ENCODE results near the gene ZNF77. TPM values are rescaled to one million over a fixed set of nuclear protein-coding genes. Genes with fewer than 3 reads are reported as not detected.

The ZNF77 gene
- polyA plus RNA-seq, 1 of the 3 experiments (the other 2 are of a cell fraction) = 4.4 TPM

DNA sequence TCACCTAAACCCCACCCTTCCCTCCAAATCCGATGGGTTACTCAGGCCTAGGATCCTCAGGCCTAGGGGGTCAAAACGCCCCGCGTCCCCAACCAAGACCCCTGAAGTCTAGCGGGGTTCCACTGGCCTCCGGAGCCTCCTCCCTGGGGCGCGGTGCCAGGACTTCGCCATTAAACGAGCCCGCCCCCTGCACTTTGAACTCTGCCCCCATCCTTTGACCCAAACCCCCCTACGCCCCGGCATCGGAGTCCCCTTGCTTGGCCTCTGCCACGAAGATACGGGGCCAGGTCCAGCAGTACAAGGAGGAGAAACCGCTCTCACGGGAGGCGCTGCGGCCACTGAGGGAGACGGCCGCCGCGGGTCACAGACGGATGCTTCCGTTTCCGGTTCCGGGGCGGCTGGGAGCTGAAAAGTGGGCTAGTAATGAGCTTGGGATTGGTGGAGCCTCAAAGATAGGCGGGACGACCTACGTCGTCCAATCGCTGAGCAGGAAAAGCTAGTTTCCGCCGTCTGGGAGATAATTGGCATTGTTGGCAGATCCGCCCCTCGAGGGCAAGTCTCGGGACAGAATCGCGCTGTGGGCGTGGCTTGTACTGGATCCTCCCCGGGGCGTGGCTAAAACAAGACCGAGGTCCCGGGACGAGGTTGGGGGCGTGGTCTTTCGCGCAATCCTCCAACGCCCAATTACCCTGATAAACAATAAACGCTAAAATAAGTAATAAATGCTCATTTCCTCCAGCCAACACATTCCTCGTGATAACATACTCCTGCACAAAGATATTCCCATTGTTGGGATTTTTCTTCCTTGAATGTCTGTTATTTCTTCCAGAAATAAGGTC lies 5.7 kb upstream of the ZNF77 start (continued):
- TF ChIP-seq, protein P1, sequence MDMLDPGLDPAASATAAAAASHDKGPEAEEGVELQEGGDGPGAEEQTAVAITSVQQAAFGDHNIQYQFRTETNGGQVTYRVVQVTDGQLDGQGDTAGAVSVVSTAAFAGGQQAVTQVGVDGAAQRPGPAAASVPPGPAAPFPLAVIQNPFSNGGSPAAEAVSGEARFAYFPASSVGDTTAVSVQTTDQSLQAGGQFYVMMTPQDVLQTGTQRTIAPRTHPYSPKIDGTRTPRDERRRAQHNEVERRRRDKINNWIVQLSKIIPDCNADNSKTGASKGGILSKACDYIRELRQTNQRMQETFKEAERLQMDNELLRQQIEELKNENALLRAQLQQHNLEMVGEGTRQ (IDR thresholded peaks at IDR 0.05; ENCODE audit: borderline replicate concordance, low read depth, low read length) = no peak
- TF ChIP-seq, protein P2, sequence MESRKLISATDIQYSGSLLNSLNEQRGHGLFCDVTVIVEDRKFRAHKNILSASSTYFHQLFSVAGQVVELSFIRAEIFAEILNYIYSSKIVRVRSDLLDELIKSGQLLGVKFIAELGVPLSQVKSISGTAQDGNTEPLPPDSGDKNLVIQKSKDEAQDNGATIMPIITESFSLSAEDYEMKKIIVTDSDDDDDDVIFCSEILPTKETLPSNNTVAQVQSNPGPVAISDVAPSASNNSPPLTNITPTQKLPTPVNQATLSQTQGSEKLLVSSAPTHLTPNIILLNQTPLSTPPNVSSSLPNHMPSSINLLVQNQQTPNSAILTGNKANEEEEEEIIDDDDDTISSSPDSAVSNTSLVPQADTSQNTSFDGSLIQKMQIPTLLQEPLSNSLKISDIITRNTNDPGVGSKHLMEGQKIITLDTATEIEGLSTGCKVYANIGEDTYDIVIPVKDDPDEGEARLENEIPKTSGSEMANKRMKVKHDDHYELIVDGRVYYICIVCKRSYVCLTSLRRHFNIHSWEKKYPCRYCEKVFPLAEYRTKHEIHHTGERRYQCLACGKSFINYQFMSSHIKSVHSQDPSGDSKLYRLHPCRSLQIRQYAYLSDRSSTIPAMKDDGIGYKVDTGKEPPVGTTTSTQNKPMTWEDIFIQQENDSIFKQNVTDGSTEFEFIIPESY (IDR thresholded peaks at IDR 0.05; ENCODE audit: borderline replicate concordance, low read depth) = peak; percentile 63; the same call in 1 of the 2 replicates
- TF ChIP-seq FOXM1 (IDR thresholded peaks at IDR 0.05; ENCODE audit: low read depth) = no peak
- TF ChIP-seq, protein P3, sequence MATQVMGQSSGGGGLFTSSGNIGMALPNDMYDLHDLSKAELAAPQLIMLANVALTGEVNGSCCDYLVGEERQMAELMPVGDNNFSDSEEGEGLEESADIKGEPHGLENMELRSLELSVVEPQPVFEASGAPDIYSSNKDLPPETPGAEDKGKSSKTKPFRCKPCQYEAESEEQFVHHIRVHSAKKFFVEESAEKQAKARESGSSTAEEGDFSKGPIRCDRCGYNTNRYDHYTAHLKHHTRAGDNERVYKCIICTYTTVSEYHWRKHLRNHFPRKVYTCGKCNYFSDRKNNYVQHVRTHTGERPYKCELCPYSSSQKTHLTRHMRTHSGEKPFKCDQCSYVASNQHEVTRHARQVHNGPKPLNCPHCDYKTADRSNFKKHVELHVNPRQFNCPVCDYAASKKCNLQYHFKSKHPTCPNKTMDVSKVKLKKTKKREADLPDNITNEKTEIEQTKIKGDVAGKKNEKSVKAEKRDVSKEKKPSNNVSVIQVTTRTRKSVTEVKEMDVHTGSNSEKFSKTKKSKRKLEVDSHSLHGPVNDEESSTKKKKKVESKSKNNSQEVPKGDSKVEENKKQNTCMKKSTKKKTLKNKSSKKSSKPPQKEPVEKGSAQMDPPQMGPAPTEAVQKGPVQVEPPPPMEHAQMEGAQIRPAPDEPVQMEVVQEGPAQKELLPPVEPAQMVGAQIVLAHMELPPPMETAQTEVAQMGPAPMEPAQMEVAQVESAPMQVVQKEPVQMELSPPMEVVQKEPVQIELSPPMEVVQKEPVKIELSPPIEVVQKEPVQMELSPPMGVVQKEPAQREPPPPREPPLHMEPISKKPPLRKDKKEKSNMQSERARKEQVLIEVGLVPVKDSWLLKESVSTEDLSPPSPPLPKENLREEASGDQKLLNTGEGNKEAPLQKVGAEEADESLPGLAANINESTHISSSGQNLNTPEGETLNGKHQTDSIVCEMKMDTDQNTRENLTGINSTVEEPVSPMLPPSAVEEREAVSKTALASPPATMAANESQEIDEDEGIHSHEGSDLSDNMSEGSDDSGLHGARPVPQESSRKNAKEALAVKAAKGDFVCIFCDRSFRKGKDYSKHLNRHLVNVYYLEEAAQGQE (IDR thresholded peaks at IDR 0.05; ENCODE audit: low read depth, low read length) = peak; percentile 32; the same call in 1 of the 2 replicates
- peak; percentile 97 for TF ChIP-seq POLR2AphosphoS5 (IDR thresholded peaks at IDR 0.05; ENCODE audit: low read depth, low read length)
- TF ChIP-seq SMC3 (IDR thresholded peaks at IDR 0.05; ENCODE audit: low read depth, low read length) = no peak
- TF ChIP-seq, protein P4, sequence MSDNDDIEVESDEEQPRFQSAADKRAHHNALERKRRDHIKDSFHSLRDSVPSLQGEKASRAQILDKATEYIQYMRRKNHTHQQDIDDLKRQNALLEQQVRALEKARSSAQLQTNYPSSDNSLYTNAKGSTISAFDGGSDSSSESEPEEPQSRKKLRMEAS (IDR thresholded peaks at IDR 0.05; ENCODE audit: low read depth) = peak; percentile 33; the same call in 1 of the 2 replicates
- TF ChIP-seq EZH2phosphoT487 (IDR thresholded peaks at IDR 0.05; ENCODE audit: borderline replicate concordance, low read depth) = no peak
- no peak for TF ChIP-seq TCF12 (IDR thresholded peaks at IDR 0.05)
- TF ChIP-seq ELF1 (IDR thresholded peaks at IDR 0.05) = peak; percentile 78
- TF ChIP-seq NFIC (IDR thresholded peaks at IDR 0.05; ENCODE audit: borderline replicate concordance) = peak; percentile 73
- TF ChIP-seq RXRA (IDR thresholded peaks at IDR 0.05; ENCODE audit: borderline replicate concordance, low read depth) = no peak
- no peak for TF ChIP-seq GATA2 (CRISPR knock-in tag; IDR thresholded peaks at IDR 0.05)
- no peak for TF ChIP-seq RAD21 (IDR thresholded peaks at IDR 0.05; ENCODE audit: low read length)
- TF ChIP-seq TAF1 (IDR thresholded peaks at IDR 0.05; ENCODE audit: borderline replicate concordance, low read depth, low read length) = peak; percentile 88
- TF ChIP-seq NRF1 (IDR thresholded peaks at IDR 0.05; ENCODE audit: low read depth, low read length) = no peak
